ENCODE results near the gene MMP14. TPM values are rescaled to one million over a fixed set of nuclear protein-coding genes. Genes with fewer than 3 reads are reported as not detected.
"Not testable (repeated sequence)": the region's sequence is repeated elsewhere in the genome, so short reads cannot be mapped to it uniquely, and the experiment has no call there.

The MMP14 gene
- total RNA-seq, 1 donor: 580 TPM

- H3K4me1 ChIP-seq (ENCODE audit: insufficient read depth, low read length): peaks cover 82% of the 10 kb centered on the region
- peaks cover 37% of the 10 kb centered on the region for H3K36me3 ChIP-seq (ENCODE audit: insufficient read depth, low read length)
- H3K79me2 ChIP-seq (ENCODE audit: insufficient read depth, low read length): peaks cover 37% of the 10 kb centered on the region
- no peak overlapping the region for H2AFZ ChIP-seq (ENCODE audit: low read length)
- H4K20me1 ChIP-seq (ENCODE audit: insufficient read depth, low read length): peaks cover 4% of the 10 kb centered on the region
- no peak for TF ChIP-seq CTCF (IDR thresholded peaks at IDR 0.05; ENCODE audit: extremely low read depth, low read depth, low read length)
- H3K9me3 ChIP-seq (ENCODE audit: low read depth, low read length): no peaks in the 10 kb centered on the region
- H3K27me3 ChIP-seq (ENCODE audit: insufficient read depth, low read length): no peaks in the 10 kb centered on the region
- peak overlapping the region; percentile 44 for H3K4me2 ChIP-seq (ENCODE audit: insufficient read depth, low read length)
- H3K27ac ChIP-seq (ENCODE audit: low read depth, low read length): peak overlapping the region; percentile 100
- peak overlapping the region; percentile 14 for H3K4me3 ChIP-seq (ENCODE audit: insufficient read depth, low read length)
- peak; percentile 96 for DNase-seq (ENCODE audit: insufficient read length, low spot score, missing footprints)
Measured at GRCh38 chr14:22848351-22849164, 12.2 kb downstream of the MMP14 start.

GRCh38 chr14:22849212-22849819 is 12.9 kb downstream of the MMP14 start:
- peaks cover 80% of the 10 kb centered on the region for H3K4me1 ChIP-seq (ENCODE audit: insufficient read depth, low read length)
- no peak overlapping the region for H3K4me3 ChIP-seq (ENCODE audit: insufficient read depth, low read length)

GRCh38 chr14:22850944-22851764 is 14.8 kb downstream of the MMP14 start:
- Histone ChIP-seq H3K36me3 (ENCODE audit: insufficient read depth, low read length) (peaks cover 12% of the 10 kb centered on the region), H2AFZ (ENCODE audit: low read length) (peak overlapping the region; percentile 6), H3K4me2 (ENCODE audit: insufficient read depth, low read length) (peak overlapping the region; percentile 78), H3K27ac (ENCODE audit: low read depth, low read length) (peak overlapping the region; percentile 100), H3K9me3 (ENCODE audit: low read depth, low read length) (no peaks in the 10 kb centered on the region), H3K4me3 (ENCODE audit: insufficient read depth, low read length) (peak overlapping the region; percentile 53), H3K79me2 (ENCODE audit: insufficient read depth, low read length) (peaks cover 12% of the 10 kb centered on the region), H3K4me1 (ENCODE audit: insufficient read depth, low read length) (peaks cover 68% of the 10 kb centered on the region), H3K27me3 (ENCODE audit: insufficient read depth, low read length) (no peaks in the 10 kb centered on the region), H4K20me1 (ENCODE audit: insufficient read depth, low read length) (no peaks in the 10 kb centered on the region)
- TF ChIP-seq CTCF (IDR thresholded peaks at IDR 0.05; ENCODE audit: extremely low read depth, low read depth, low read length): no peak
- DNase-seq (ENCODE audit: insufficient read length, low spot score, missing footprints): peak; percentile 94

More at GRCh38 chr14:22849212-22849819, 12.9 kb downstream of the MMP14 start:
- no peak for TF ChIP-seq CTCF (IDR thresholded peaks at IDR 0.05; ENCODE audit: extremely low read depth, low read depth, low read length)
- Histone ChIP-seq H3K36me3 (ENCODE audit: insufficient read depth, low read length) (peaks cover 30% of the 10 kb centered on the region), H3K27me3 (ENCODE audit: insufficient read depth, low read length) (no peaks in the 10 kb centered on the region), H3K4me2 (ENCODE audit: insufficient read depth, low read length) (peak overlapping the region; percentile 1), H3K27ac (ENCODE audit: low read depth, low read length) (peak overlapping the region; percentile 100), H3K79me2 (ENCODE audit: insufficient read depth, low read length) (peaks cover 30% of the 10 kb centered on the region), H3K9me3 (ENCODE audit: low read depth, low read length) (no peaks in the 10 kb centered on the region), H2AFZ (ENCODE audit: low read length) (peak overlapping the region; percentile 43), H4K20me1 (ENCODE audit: insufficient read depth, low read length) (peaks cover 1% of the 10 kb centered on the region)
- peak; percentile 89 for DNase-seq (ENCODE audit: insufficient read length, low spot score, missing footprints)

- H2AFZ ChIP-seq (ENCODE audit: low read length); H3K79me2 ChIP-seq (ENCODE audit: insufficient read depth, low read length); H3K9me3 ChIP-seq (ENCODE audit: low read depth, low read length); H3K4me3 ChIP-seq (ENCODE audit: insufficient read depth, low read length); H3K27me3 ChIP-seq (ENCODE audit: insufficient read depth, low read length); H4K20me1 ChIP-seq (ENCODE audit: insufficient read depth, low read length); DNase-seq (ENCODE audit: insufficient read length, low spot score, missing footprints); H3K36me3 ChIP-seq (ENCODE audit: insufficient read depth, low read length): not testable (repeated sequence)
- Histone ChIP-seq H3K27ac (ENCODE audit: low read depth, low read length) (peak overlapping the region; percentile 100), H3K4me1 (ENCODE audit: insufficient read depth, low read length) (peaks cover 58% of the 10 kb centered on the region), H3K4me2 (ENCODE audit: insufficient read depth, low read length) (peak overlapping the region; percentile 78)
Measured at GRCh38 chr14:22852178-22852577, 15.8 kb downstream of the MMP14 start.

Measured in osteoblast (primary cell).